ENCODE measurements around the gene GJB4.

DNA sequence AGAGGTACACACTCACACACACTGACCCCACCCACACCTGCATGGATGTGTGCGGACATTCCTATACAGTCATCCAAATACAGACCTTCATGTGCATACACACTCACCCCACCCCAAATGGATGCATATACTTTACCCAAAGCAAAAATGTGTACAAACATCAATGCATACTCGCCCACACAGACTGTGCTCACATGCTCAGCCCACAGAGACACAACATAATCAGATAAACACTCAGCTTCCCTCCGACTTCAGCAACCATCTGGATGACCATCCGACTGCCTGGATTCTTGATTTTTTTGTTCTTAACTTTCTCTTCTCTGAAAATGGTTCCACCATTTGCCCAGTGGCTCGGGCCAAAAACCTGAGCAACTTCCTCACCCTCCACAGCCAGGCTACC is 29.1 kb upstream of the GJB4 start:
- TF ChIP-seq, protein P1, sequence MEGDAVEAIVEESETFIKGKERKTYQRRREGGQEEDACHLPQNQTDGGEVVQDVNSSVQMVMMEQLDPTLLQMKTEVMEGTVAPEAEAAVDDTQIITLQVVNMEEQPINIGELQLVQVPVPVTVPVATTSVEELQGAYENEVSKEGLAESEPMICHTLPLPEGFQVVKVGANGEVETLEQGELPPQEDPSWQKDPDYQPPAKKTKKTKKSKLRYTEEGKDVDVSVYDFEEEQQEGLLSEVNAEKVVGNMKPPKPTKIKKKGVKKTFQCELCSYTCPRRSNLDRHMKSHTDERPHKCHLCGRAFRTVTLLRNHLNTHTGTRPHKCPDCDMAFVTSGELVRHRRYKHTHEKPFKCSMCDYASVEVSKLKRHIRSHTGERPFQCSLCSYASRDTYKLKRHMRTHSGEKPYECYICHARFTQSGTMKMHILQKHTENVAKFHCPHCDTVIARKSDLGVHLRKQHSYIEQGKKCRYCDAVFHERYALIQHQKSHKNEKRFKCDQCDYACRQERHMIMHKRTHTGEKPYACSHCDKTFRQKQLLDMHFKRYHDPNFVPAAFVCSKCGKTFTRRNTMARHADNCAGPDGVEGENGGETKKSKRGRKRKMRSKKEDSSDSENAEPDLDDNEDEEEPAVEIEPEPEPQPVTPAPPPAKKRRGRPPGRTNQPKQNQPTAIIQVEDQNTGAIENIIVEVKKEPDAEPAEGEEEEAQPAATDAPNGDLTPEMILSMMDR (IDR thresholded peaks at IDR 0.05; ENCODE audit: poor library complexity, severe bottlenecking) = no peak
- no peak for TF ChIP-seq RAD21 (conservative IDR thresholded peaks at IDR 0.05)
- TF ChIP-seq SMC3 (conservative IDR thresholded peaks at IDR 0.05; ENCODE audit: poor library complexity) = no peak
- no peak for TF ChIP-seq TAF1 (IDR thresholded peaks at IDR 0.05; ENCODE audit: low read depth)
- TF ChIP-seq EP300 (conservative IDR thresholded peaks at IDR 0.05; ENCODE audit: poor library complexity, severe bottlenecking) = no peak
- no peak for TF ChIP-seq EZH2 (IDR thresholded peaks at IDR 0.05; ENCODE audit: borderline replicate concordance, insufficient read depth, low read length, poor library complexity, severe bottlenecking)
